ENCODE data around the gene GNAQ. TPM values are rescaled to one million over a fixed set of nuclear protein-coding genes. Genes with fewer than 3 reads are reported as not detected.

The GNAQ gene
- total RNA-seq, 2 donors from 2014 or later = 46.0 to 58.8 TPM

DNA sequence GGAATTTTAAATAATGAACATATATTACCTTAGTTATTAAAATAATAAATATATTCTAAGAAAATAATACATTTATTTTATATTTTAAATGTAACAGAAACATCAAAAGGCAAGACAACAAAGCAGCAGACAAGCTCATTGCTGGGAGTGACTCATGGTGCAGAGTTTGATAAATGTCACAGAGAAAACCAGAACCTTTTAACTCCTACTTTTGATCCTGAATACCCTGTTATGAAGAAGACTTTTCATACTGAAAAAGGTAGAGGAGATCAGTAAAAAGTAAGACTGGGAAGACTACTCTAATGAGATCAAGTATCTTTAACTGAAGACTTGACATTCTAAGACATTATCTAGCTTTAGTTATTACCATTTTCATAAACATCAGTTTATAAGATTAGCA is 284.4 kb downstream of the GNAQ start:
- peaks cover 20 to 25% of the 10 kb centered on the region in 2 donors for H3K4me1 ChIP-seq (ENCODE audit: control insufficient read depth in 1 of 2, low read depth in 2 of 2)
- H3K4me3 ChIP-seq = no peak overlapping the region
- H3K27me3 ChIP-seq (replicated peaks; ENCODE audit: insufficient read depth) = no peaks in the 10 kb centered on the region
- DNase-seq (ENCODE audit: low spot score) = no peak
- no peak for ATAC-seq (ENCODE audit: insufficient number of reproducible peaks, low FRiP score, low read depth)
- no peaks in the 10 kb centered on the region for H3K36me3 ChIP-seq
- no peak overlapping the region for H3K27ac ChIP-seq
- H3K9me3 ChIP-seq = no peaks in the 10 kb centered on the region
- TF ChIP-seq, protein P1, sequence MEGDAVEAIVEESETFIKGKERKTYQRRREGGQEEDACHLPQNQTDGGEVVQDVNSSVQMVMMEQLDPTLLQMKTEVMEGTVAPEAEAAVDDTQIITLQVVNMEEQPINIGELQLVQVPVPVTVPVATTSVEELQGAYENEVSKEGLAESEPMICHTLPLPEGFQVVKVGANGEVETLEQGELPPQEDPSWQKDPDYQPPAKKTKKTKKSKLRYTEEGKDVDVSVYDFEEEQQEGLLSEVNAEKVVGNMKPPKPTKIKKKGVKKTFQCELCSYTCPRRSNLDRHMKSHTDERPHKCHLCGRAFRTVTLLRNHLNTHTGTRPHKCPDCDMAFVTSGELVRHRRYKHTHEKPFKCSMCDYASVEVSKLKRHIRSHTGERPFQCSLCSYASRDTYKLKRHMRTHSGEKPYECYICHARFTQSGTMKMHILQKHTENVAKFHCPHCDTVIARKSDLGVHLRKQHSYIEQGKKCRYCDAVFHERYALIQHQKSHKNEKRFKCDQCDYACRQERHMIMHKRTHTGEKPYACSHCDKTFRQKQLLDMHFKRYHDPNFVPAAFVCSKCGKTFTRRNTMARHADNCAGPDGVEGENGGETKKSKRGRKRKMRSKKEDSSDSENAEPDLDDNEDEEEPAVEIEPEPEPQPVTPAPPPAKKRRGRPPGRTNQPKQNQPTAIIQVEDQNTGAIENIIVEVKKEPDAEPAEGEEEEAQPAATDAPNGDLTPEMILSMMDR (IDR thresholded peaks at IDR 0.05) = no peak

DNA sequence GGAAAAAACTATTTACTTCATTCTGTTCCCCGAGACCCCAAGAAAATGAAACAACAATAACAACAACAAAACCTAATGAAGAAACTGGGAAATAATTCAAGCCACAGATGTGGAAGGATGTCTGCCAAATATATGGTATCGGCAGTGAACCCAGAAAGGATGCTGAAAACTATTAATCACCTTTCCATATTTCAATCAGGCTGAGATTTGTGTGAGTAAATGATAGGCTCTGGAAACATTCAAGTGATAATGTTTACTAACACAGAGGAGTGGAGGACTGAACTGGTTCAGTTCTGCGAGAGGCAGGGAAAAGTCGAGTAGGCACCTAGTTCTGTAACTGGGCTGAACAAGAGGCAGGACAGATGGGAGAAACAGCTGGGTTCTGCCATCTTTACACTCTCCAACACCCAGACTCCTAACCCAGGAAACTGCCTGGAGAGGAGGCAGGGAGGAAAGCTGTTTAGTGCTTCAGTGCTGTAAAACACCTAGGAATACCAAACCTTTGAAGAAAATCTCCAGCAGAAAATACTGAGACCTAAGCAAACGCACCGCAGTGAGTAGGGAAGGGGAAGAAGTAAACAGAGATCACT is 286.7 kb downstream of the GNAQ start:
- H3K27me3 ChIP-seq (replicated peaks; ENCODE audit: insufficient read depth) = no peaks in the 10 kb centered on the region
- no peaks in the 10 kb centered on the region for H3K9me3 ChIP-seq
- peak overlapping the region in 1 of 2 donors; percentile 7 for H3K27ac ChIP-seq
- H3K36me3 ChIP-seq = no peaks in the 10 kb centered on the region
- no peak overlapping the region for H3K4me3 ChIP-seq
- peaks cover 17% of the 10 kb centered on the region in 2 donors for H3K4me1 ChIP-seq (ENCODE audit: control insufficient read depth in 1 of 2, low read depth in 2 of 2)
- no peak for ATAC-seq (ENCODE audit: insufficient number of reproducible peaks, low FRiP score, low read depth)
- no peak for DNase-seq (ENCODE audit: low spot score)
- TF ChIP-seq, protein P1 (IDR thresholded peaks at IDR 0.05) = no peak

- no peaks in the 10 kb centered on the region for H3K36me3 ChIP-seq
- no peak overlapping the region for H3K27ac ChIP-seq
- no peaks in the 10 kb centered on the region for H3K27me3 ChIP-seq (replicated peaks; ENCODE audit: insufficient read depth)
- H3K4me3 ChIP-seq = no peak overlapping the region
- DNase-seq (ENCODE audit: low spot score) (no peak), ATAC-seq (ENCODE audit: insufficient number of reproducible peaks, low FRiP score, low read depth) (no peak)
- no peaks in the 10 kb centered on the region for H3K9me3 ChIP-seq
- peaks cover 17% of the 10 kb centered on the region in 2 donors for H3K4me1 ChIP-seq (ENCODE audit: control insufficient read depth in 1 of 2, low read depth in 2 of 2)
- TF ChIP-seq, protein P1 (IDR thresholded peaks at IDR 0.05) = no peak
Measured at GRCh38 chr9:77743386-77743785, 288.2 kb downstream of the GNAQ start.

DNA sequence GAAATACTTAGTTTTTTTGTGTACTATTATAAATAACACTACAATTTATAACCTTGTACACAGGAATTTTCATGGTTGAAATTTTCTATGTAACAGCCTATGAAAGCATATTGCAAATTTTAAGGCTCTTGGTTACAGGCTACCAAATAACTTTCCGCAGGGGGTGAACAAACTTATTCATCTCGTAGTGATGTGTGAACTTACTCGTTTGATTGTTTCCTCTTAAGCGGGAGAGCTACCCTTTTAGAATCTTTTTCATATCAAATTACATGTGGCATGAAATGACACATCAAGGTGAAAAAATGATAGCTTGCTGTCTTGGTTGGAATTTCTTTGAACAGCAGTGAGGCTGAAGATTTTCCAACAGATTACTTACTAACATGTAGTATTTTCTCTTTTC is 292.7 kb downstream of the GNAQ start:
- Histone ChIP-seq H3K27ac (no peak overlapping the region), H3K4me1 (ENCODE audit: control insufficient read depth in 1 of 2, low read depth in 2 of 2) (peaks cover 10 to 22% of the 10 kb centered on the region in 2 donors), H3K27me3 (replicated peaks; ENCODE audit: insufficient read depth) (no peaks in the 10 kb centered on the region), H3K9me3 (no peaks in the 10 kb centered on the region), H3K4me3 (no peak overlapping the region), H3K36me3 (no peaks in the 10 kb centered on the region)
- ATAC-seq (ENCODE audit: insufficient number of reproducible peaks, low FRiP score, low read depth) (no peak), DNase-seq (ENCODE audit: low spot score) (no peak)
- TF ChIP-seq, protein P1 (IDR thresholded peaks at IDR 0.05) = no peak

GRCh38 chr9:77735494-77735893 is 296.1 kb downstream of the GNAQ start:
- Histone ChIP-seq H3K27me3 (replicated peaks; ENCODE audit: insufficient read depth) (no peaks in the 10 kb centered on the region), H3K4me3 (no peak overlapping the region), H3K4me1 (ENCODE audit: control insufficient read depth in 1 of 2, low read depth in 2 of 2) (peaks cover 6 to 28% of the 10 kb centered on the region in 2 donors), H3K36me3 (no peaks in the 10 kb centered on the region), H3K9me3 (no peaks in the 10 kb centered on the region), H3K27ac (no peak overlapping the region)
- ATAC-seq (ENCODE audit: insufficient number of reproducible peaks, low FRiP score, low read depth) (no peak), DNase-seq (ENCODE audit: low spot score) (no peak)
- TF ChIP-seq, protein P1 (IDR thresholded peaks at IDR 0.05) = no peak
